Keratinocyte (primary cell): ENCODE measurements around the gene TUBB. TPM values are rescaled to one million over a fixed set of nuclear protein-coding genes. Genes with fewer than 3 reads are reported as not detected.

Source experiments
- DNase-seq: peaks from one replicate; pipeline ENCODE4 v3.0.0-alpha.2; 2011; ENCODE audit warnings: low read depth, missing footprints, low spot score
- FAIRE-seq: peaks from 2 replicates; lab custom pipeline; 2011; peaks lifted over from hg19 to GRCh38; lab: Jason Lieb, UNC
- H2AFZ ChIP-seq: 2 replicates; pipeline ENCODE4 v1.6.0; 2012; ENCODE audit warnings: low read length, control low read depth, inconsistent platforms; ENCODE audit not compliant: control insufficient read depth
- H3K27ac ChIP-seq: 2 replicates; pipeline ENCODE4 v1.5.1; 2011; ENCODE audit warnings: low read length; ENCODE audit not compliant: control insufficient read depth, insufficient read depth
- H3K27me3 ChIP-seq: 3 replicates; pipeline ENCODE4 v1.6.0; 2011; ENCODE audit warnings: low read length; ENCODE audit not compliant: control insufficient read depth, insufficient read depth; ENCODE audit errors: extremely low read depth
- H3K36me3 ChIP-seq, 2 experiments: 2 replicates in 1 of 2; 3 replicates in 1 of 2; pipeline ENCODE4 v1.5.1; 2011; ENCODE audit warnings: low read length in 2 of 2, mild to moderate bottlenecking in 1 of 2; ENCODE audit not compliant: control insufficient read depth in 2 of 2, insufficient read depth in 2 of 2; ENCODE audit errors: extremely low read depth in 1 of 2
- H3K4me1 ChIP-seq: 3 replicates; pipeline ENCODE4 v1.5.1; 2011; ENCODE audit warnings: low read length; ENCODE audit not compliant: control insufficient read depth, insufficient read depth; ENCODE audit errors: extremely low read depth
- H3K4me2 ChIP-seq: 3 replicates; pipeline ENCODE4 v1.6.0; 2011; ENCODE audit warnings: low read depth, low read length; ENCODE audit not compliant: control insufficient read depth, insufficient read depth; ENCODE audit errors: extremely low read depth
- H3K4me3 ChIP-seq, 3 experiments: fragments of 200-600 bp in 1 of 3; sonication (generic) in 1 of 3; 2 replicates in 2 of 3; 3 replicates in 1 of 3; pipeline ENCODE4 v1.5.1; 2011 to 2016; ENCODE audit warnings: low read length in 3 of 3, mild to moderate bottlenecking in 3 of 3, control low read depth in 2 of 3, inconsistent platforms in 1 of 3, low read depth in 1 of 3, mixed read lengths in 1 of 3, mixed run types in 1 of 3, moderate library complexity in 1 of 3; ENCODE audit not compliant: control insufficient read depth in 2 of 3, insufficient read depth in 2 of 3; ENCODE audit errors: extremely low read depth in 1 of 3
- H3K79me2 ChIP-seq: 2 replicates; pipeline ENCODE4 v1.6.0; 2012; ENCODE audit warnings: low read length; ENCODE audit not compliant: control insufficient read depth, insufficient read depth
- H3K9ac ChIP-seq: 3 replicates; pipeline ENCODE4 v1.6.0; 2011; ENCODE audit warnings: low read length; ENCODE audit not compliant: control insufficient read depth, insufficient read depth; ENCODE audit errors: extremely low read depth
- H3K9me1 ChIP-seq: 3 replicates; pipeline ENCODE4 v1.6.0; 2011; ENCODE audit warnings: low read length; ENCODE audit not compliant: control insufficient read depth, insufficient read depth; ENCODE audit errors: extremely low read depth
- H3K9me3 ChIP-seq: 2 replicates; pipeline ENCODE4 v1.5.1; 2012; ENCODE audit warnings: low read depth, low read length; ENCODE audit not compliant: control insufficient read depth
- H4K20me1 ChIP-seq: 3 replicates; pipeline ENCODE4 v1.6.0; 2011; ENCODE audit warnings: low read length; ENCODE audit not compliant: control insufficient read depth, insufficient read depth; ENCODE audit errors: extremely low read depth
- CTCF ChIP-seq, 3 experiments: IDR thresholded peaks in 1 of 3; conservative IDR thresholded peaks in 1 of 3; optimal IDR thresholded peaks in 1 of 3; 2 replicates in 2 of 3; 3 replicates in 1 of 3; pipeline versions ENCODE3 to v1.5.1; 2011; ENCODE audit warnings: low read length in 3 of 3, mild to moderate bottlenecking in 3 of 3, moderate library complexity in 2 of 3, control low read depth in 1 of 3, inconsistent platforms in 1 of 3; ENCODE audit not compliant: insufficient read depth in 2 of 3; ENCODE audit errors: extremely low read depth in 1 of 3
- EZH2 ChIP-seq: IDR thresholded peaks from one replicate; pipeline ENCODE4 v1.6.1; 2012; ENCODE audit warnings: inconsistent platforms, mild to moderate bottlenecking, low read length, moderate library complexity
- dilution Hi-C: fragments of 300-500 bp; cut with MboI; formaldehyde crosslinking; loops from one replicate; pipeline ENCODE4 v1.7.0; 2020; ENCODE audit warnings: low sequenced_read_pairs; ENCODE audit not compliant: extremely low pct_ligation_motif_present
- polyA plus RNA-seq, 5 experiments: library from polyadenylated mRNA; depleted of rRNA in 3 of 5; stranded (reverse) in 3 of 5; stranded (forward) in 1 of 5; unstranded in 1 of 5; fragments of >200 nt; gene quantifications; 1 replicate in 1 of 5; 2 replicates in 3 of 5; 3 replicates in 1 of 5; pipeline versions ENCODE4 v1.2.1 to v1.2.3, GENCODE V29; 2011 to 2012; ENCODE audit warnings: missing spikeins in 2 of 5, low read depth in 1 of 5, low replicate concordance in 1 of 5

TUBB gene
- polyA plus RNA-seq, 1 donor (not counting 4 experiments of a cell fraction or from before 2014, with no cell fraction given) = 1,159 TPM

- FAIRE-seq (no peak), DNase-seq (no peak)
- Histone ChIP-seq H4K20me1 (no peaks in the 10 kb centered on the region), H3K4me3 (peak overlapping the region in 2 of 3 experiments; percentile 90 to 93), H3K27me3 (no peaks in the 10 kb centered on the region), H3K9me3 (no peaks in the 10 kb centered on the region), H3K27ac (peak overlapping the region; percentile 94), H3K9ac (peak overlapping the region; percentile 97), H3K4me1 (peaks cover 33% of the 10 kb centered on the region), H2AFZ (no peak overlapping the region), H3K9me1 (no peaks in the 10 kb centered on the region), H3K79me2 (peaks cover 49% of the 10 kb centered on the region), H3K36me3 (peaks cover under 1 to 11% of the 10 kb centered on the region in 2 experiments), H3K4me2 (peak overlapping the region; percentile 98)
- no peak for TF ChIP-seq EZH2
- no peak for TF ChIP-seq CTCF (optimal IDR thresholded peaks at IDR 0.05 in 1 of 3, IDR thresholded peaks at IDR 0.05 in 1 of 3, conservative IDR thresholded peaks at IDR 0.05 in 1 of 3; ENCODE audit: extremely low read depth in 1 of 3, insufficient read depth in 2 of 3, low read length in 3 of 3)
- dilution Hi-C loops = no loop called here
Observed at GRCh38 chr6:30689022-30689865, 30.9 kb upstream of the TUBB start.

GRCh38 chr6:30689985-30690384, 30.2 kb upstream of the TUBB start:
- H3K79me2 ChIP-seq = peaks cover 42% of the 10 kb centered on the region
- no peak for FAIRE-seq

More at GRCh38 chr6:30689985-30690384, 30.2 kb upstream of the TUBB start:
- no peaks in the 10 kb centered on the region for H3K9me3 ChIP-seq
- H4K20me1 ChIP-seq = no peaks in the 10 kb centered on the region
- dilution Hi-C loops = no loop called here
- H2AFZ ChIP-seq = no peak overlapping the region
- H3K4me2 ChIP-seq = peak overlapping the region; percentile 98
- peaks cover 0 to 7% of the 10 kb centered on the region in 2 experiments for H3K36me3 ChIP-seq
- H3K9me1 ChIP-seq = no peaks in the 10 kb centered on the region
- no peak for DNase-seq
- peaks cover 36% of the 10 kb centered on the region for H3K4me1 ChIP-seq
- peak overlapping the region; percentile 72 for H3K27ac ChIP-seq
- H3K9ac ChIP-seq = peak overlapping the region; percentile 85
- H3K4me3 ChIP-seq = peak overlapping the region; percentile 45 to 93 (median 91)
- H3K27me3 ChIP-seq = no peaks in the 10 kb centered on the region
- no peak for TF ChIP-seq EZH2
- TF ChIP-seq CTCF (optimal IDR thresholded peaks at IDR 0.05 in 1 of 3, IDR thresholded peaks at IDR 0.05 in 1 of 3, conservative IDR thresholded peaks at IDR 0.05 in 1 of 3; ENCODE audit: extremely low read depth in 1 of 3, insufficient read depth in 2 of 3, low read length in 3 of 3) = no peak
